Measurements from ENCODE around the gene PXDN. TPM values are rescaled to one million over a fixed set of nuclear protein-coding genes. Genes with fewer than 3 reads are reported as not detected.

Gene PXDN
- total RNA-seq, 4 donors from 2014 or later: 7.0 to 9.5 (median 9.4) TPM

DNA sequence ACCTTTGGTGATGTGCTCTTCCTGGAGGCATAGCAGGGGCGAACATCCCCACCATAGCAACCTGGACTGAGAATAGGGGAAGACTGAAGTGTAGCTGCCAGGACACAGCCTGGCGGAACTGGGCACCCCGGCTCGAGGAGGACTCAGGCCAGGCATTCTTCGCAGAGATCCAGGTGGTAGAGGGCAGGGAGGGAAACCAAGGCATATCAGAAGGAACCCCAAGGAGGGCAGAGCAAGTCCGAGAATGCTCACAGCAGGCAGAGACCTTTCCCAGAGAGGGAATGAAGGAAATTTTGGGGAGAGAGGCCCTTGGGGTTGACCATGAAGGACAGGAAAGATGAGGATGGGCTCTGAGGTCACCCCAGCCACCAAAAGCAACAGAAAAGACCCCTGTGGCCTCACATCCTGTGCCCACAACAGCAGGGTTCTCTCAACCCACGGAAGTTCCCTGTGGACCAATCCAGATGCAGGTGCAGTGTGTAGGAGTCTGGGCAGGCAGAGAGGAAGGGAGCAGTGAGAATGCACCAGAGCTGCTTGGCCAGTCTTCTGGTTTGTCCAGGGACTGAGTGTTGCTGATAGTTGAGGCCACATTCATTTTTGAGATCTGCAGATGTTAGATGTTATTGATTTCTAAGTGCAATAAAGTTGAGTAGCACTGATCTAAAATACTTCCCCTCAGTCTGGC lies 136.9 kb downstream of the PXDN start:
- DNase-seq (ENCODE audit: low spot score in 2 of 2): peak in 1 of 2 donors; percentile 22
- WGBS: 86% methylated on average over 7 of the region's 7 CpGs
- H3K4me3 ChIP-seq: no peak overlapping the region
- no peaks in the 10 kb centered on the region for H3K27me3 ChIP-seq
- H3K9me3 ChIP-seq: no peaks in the 10 kb centered on the region
- no peaks in the 10 kb centered on the region for H3K36me3 ChIP-seq
- no peak for TF ChIP-seq POLR2A (IDR thresholded peaks at IDR 0.05)
- TF ChIP-seq, protein P1, sequence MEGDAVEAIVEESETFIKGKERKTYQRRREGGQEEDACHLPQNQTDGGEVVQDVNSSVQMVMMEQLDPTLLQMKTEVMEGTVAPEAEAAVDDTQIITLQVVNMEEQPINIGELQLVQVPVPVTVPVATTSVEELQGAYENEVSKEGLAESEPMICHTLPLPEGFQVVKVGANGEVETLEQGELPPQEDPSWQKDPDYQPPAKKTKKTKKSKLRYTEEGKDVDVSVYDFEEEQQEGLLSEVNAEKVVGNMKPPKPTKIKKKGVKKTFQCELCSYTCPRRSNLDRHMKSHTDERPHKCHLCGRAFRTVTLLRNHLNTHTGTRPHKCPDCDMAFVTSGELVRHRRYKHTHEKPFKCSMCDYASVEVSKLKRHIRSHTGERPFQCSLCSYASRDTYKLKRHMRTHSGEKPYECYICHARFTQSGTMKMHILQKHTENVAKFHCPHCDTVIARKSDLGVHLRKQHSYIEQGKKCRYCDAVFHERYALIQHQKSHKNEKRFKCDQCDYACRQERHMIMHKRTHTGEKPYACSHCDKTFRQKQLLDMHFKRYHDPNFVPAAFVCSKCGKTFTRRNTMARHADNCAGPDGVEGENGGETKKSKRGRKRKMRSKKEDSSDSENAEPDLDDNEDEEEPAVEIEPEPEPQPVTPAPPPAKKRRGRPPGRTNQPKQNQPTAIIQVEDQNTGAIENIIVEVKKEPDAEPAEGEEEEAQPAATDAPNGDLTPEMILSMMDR (IDR thresholded peaks at IDR 0.05): no peak
- no peak for TF ChIP-seq POLR2AphosphoS5 (IDR thresholded peaks at IDR 0.05)
- no peak for TF ChIP-seq EP300 (IDR thresholded peaks at IDR 0.05)
- H3K27ac ChIP-seq: no peak overlapping the region
- peaks cover 12% of the 10 kb centered on the region for H3K4me1 ChIP-seq

DNA sequence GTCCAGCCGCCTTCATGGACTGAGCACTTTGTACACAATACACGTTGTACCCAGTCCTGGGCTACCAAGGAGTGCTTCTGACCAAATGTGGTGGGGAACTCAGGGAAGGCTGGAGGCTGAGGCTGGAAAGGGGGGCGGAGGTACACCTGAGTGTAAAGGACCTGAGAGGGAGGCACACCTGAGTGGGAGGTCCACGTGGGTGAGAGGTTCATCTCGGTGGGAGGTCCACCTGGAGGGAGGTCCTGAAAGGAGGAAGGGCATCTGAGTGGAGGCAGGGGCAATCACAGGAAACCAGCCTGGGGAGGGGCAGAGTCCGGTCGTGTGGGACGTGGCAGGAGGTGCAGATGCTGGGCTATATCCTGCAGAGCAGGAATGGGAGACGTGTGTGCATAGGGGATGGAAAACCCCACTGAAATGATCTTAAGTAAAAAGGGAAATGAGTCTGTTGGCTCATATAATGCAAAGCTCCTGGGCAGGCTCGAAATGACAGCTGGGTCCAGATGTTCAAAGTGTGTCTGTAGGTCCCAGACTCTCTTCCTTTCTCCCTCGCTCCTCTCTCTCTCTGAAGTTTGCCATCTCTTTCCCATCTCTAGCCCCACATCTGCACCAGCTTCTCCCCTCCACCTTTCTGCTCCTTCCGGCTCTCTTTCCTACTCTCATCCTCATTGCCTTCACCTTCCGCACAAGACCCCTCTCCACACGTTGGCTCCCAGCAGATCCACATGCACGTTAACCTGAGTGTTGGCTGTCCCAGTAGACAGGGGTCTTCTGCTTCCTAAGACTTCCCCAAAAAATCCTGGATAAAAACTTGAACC lies 137.7 kb downstream of the PXDN start:
- Histone ChIP-seq H3K27me3 (no peaks in the 10 kb centered on the region), H3K36me3 (no peaks in the 10 kb centered on the region), H3K9me3 (no peaks in the 10 kb centered on the region), H3K27ac (no peak overlapping the region), H3K4me1 (peaks cover 12% of the 10 kb centered on the region), H3K4me3 (no peak overlapping the region)
- 62% methylated on average over 15 of the region's 15 CpGs for WGBS
- peak in 1 of 2 donors; percentile 52 for DNase-seq (ENCODE audit: low spot score in 2 of 2)
- TF ChIP-seq POLR2AphosphoS5 (IDR thresholded peaks at IDR 0.05) (no peak), EP300 (IDR thresholded peaks at IDR 0.05) (no peak), POLR2A (IDR thresholded peaks at IDR 0.05) (no peak)
- TF ChIP-seq, protein P1 (IDR thresholded peaks at IDR 0.05): no peak

DNA sequence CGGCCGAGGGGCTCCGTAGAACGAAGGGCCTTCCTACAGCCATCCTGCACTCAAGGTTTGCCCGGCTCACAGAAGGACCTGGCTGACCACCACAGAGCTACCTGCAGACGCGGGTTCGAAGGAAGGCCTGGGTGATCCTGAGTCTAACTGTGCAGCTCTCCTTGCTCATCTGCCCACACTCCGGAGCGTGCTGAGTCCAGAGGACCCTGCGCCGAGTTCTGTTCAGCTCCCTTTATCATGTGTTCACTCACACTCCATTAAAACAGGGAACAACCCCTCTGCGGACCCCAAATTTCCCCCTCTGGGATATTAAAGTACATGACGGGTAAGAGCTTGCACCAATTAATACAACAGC lies 138.3 kb downstream of the PXDN start:
- no peaks in the 10 kb centered on the region for H3K9me3 ChIP-seq
- 69% methylated on average over 10 of the region's 14 CpGs for WGBS
- peak in 1 of 2 donors; percentile 52 for DNase-seq (ENCODE audit: low spot score in 2 of 2)
- TF ChIP-seq, protein P1 (IDR thresholded peaks at IDR 0.05): no peak
- TF ChIP-seq POLR2A (IDR thresholded peaks at IDR 0.05) (no peak), POLR2AphosphoS5 (IDR thresholded peaks at IDR 0.05) (no peak), EP300 (IDR thresholded peaks at IDR 0.05) (no peak)
- H3K4me3 ChIP-seq: no peak overlapping the region
- no peaks in the 10 kb centered on the region for H3K27me3 ChIP-seq
- H3K36me3 ChIP-seq: no peaks in the 10 kb centered on the region
- H3K4me1 ChIP-seq: peaks cover 13% of the 10 kb centered on the region
- H3K27ac ChIP-seq: no peak overlapping the region

DNA sequence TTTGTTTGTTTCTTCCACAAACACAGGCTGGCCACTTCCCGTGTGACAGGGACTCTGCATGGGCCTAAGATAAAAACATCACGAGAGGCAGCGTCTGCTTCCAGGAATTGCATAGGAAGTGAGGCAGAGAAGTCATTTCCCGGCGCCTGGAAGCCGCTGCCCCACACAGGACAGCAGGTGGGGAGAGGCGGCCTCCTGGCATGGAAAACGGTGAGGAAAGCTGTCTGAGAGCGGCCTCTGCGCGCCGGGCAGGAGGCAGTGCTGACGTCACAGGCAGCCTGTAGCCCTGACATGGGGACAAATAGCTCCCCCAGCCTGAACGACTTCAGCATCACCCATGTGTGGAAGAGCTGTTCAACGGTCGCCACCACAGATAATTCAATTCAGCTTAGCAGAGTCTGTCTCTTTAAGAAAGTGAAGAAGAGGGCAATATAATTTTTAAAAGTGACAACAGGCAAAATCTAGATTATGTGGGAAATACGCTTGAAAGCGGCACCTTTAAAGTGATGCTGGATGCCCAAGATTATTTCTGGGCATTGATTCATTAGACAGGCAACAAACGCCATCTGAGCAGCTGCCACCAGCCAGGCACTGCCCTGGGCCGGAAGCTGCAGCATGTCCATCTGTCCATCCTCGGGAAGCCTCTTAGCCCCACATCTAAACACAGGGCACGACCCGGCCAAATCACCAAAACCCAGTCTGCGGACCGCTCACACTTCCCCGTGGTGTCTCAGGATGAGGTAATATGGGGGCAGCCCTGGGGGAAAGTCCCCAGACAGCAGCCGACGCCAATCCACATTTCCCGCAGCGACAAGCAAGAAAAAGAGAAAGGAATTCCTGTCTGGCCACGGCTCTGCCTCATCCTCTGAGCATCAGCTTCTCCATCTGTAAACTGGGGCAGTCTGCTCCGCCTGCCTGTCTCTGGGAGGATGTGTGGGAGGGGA lies 138.9 kb downstream of the PXDN start:
- no peak for DNase-seq (ENCODE audit: low spot score in 2 of 2)
- Histone ChIP-seq H3K9me3 (no peaks in the 10 kb centered on the region), H3K4me3 (no peak overlapping the region), H3K36me3 (no peaks in the 10 kb centered on the region), H3K27ac (no peak overlapping the region), H3K4me1 (peaks cover 19% of the 10 kb centered on the region), H3K27me3 (no peaks in the 10 kb centered on the region)
- 27% methylated on average over 11 of the region's 32 CpGs for WGBS
- TF ChIP-seq EP300 (IDR thresholded peaks at IDR 0.05) (no peak), POLR2AphosphoS5 (IDR thresholded peaks at IDR 0.05) (no peak), POLR2A (IDR thresholded peaks at IDR 0.05) (no peak)
- TF ChIP-seq, protein P1 (IDR thresholded peaks at IDR 0.05): no peak

All from suprapubic skin (tissue), 4 donors.